ENCODE data around the gene UBXN10. TPM values are rescaled to one million over a fixed set of nuclear protein-coding genes. Genes with fewer than 3 reads are reported as not detected.

UBXN10 gene
- total RNA-seq, 1 donor from 2014 or later, result 3.6 TPM

GRCh38 chr1:20151906-20152598 lies 33.8 kb upstream of the UBXN10 start:
- DNase-seq (ENCODE audit: low spot score), result peak; percentile 89

GRCh38 chr1:20152599-20152930 lies 33.3 kb upstream of the UBXN10 start:
- DNase-seq (ENCODE audit: low spot score), result no peak

GRCh38 chr1:20153000-20153418 lies 32.9 kb upstream of the UBXN10 start:
- DNase-seq (ENCODE audit: low spot score), result peak; percentile 62

- DNase-seq (ENCODE audit: low spot score), result no peak
Observed at GRCh38 chr1:20154301-20154831, 31.5 kb upstream of the UBXN10 start.

GRCh38 chr1:20158358-20159070 lies 27.4 kb upstream of the UBXN10 start:
- DNase-seq (ENCODE audit: low spot score), result no peak

- DNase-seq (ENCODE audit: low spot score), result no peak
Observed at GRCh38 chr1:20160034-20160433, 25.9 kb upstream of the UBXN10 start.

- no peak for DNase-seq (ENCODE audit: low spot score)
Observed at GRCh38 chr1:20164694-20165202, 21.1 kb upstream of the UBXN10 start.

GRCh38 chr1:20165522-20165951 lies 20.4 kb upstream of the UBXN10 start:
- DNase-seq (ENCODE audit: low spot score), result no peak

- no peak for DNase-seq (ENCODE audit: low spot score)
Observed at GRCh38 chr1:20166051-20166450, 19.8 kb upstream of the UBXN10 start.

- no peak for DNase-seq (ENCODE audit: low spot score)
Observed at GRCh38 chr1:20167126-20167525, 18.8 kb upstream of the UBXN10 start.

- no peak for DNase-seq (ENCODE audit: low spot score)
Observed at GRCh38 chr1:20168564-20169491, 17.1 kb upstream of the UBXN10 start.

- DNase-seq (ENCODE audit: low spot score), result no peak
Observed at GRCh38 chr1:20169932-20170331, 16.0 kb upstream of the UBXN10 start.

GRCh38 chr1:20172033-20172590 lies 13.8 kb upstream of the UBXN10 start:
- DNase-seq (ENCODE audit: low spot score), result no peak

- no peak for DNase-seq (ENCODE audit: low spot score)
Observed at GRCh38 chr1:20174937-20175666, 10.8 kb upstream of the UBXN10 start.

GRCh38 chr1:20178634-20179370 lies 7.1 kb upstream of the UBXN10 start:
- no peak for DNase-seq (ENCODE audit: low spot score)

GRCh38 chr1:20179371-20180128 lies 6.3 kb upstream of the UBXN10 start:
- no peak for DNase-seq (ENCODE audit: low spot score)

GRCh38 chr1:20180129-20180843 lies 5.6 kb upstream of the UBXN10 start:
- DNase-seq (ENCODE audit: low spot score), result no peak

GRCh38 chr1:20180844-20181207 lies 5.1 kb upstream of the UBXN10 start:
- DNase-seq (ENCODE audit: low spot score), result no peak

GRCh38 chr1:20182415-20182814 lies 3.5 kb upstream of the UBXN10 start:
- DNase-seq (ENCODE audit: low spot score), result no peak
